IPS-NIHi7 (cell line): ENCODE measurements around the gene EPS15.
"Not testable (repeated sequence)": the region's sequence is repeated elsewhere in the genome, so short reads cannot be mapped to it uniquely, and the experiment has no call there.

Source experiments
- DNase-seq: peaks from one replicate; pipeline ENCODE4 v3.0.0; 2012; ENCODE audit warnings: mixed read lengths; ENCODE audit errors: extremely low spot score

EPS15 gene

DNA sequence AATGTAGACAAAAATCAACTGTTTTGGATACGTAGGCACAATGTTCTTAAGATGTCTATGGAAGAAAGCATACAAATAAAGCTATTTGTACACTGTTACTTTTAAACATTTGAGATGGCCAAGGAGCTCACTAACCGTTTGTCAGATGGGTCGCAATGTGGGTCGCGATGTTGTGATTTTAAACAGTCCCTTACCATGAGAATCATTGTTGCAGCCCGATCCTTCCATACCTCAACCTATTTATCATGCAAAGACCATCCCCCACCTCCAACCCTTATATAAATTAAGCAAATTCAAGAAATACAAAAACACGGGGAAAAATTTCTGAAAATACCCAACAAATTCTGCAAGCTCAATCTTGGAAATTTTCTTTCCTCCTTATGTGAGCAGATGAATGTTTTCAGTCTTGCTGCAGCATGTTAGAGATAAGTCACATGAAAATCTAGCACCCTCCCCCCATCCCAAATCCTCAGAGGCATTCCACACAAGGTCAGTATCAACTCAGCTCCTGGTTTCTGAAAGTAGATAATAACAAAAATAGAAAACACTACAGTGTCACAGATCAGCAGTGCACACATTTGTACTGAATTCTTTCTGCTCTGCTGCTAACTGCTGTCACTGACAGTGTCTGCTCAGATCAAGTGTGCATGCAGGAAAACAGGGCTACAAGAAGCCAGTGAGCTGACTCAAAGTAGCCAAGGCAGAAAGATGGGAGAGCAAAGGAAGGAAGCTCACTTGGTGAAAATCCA lies 95.8 kb downstream of the EPS15 start:
- DNase-seq = peak; percentile 16

DNA sequence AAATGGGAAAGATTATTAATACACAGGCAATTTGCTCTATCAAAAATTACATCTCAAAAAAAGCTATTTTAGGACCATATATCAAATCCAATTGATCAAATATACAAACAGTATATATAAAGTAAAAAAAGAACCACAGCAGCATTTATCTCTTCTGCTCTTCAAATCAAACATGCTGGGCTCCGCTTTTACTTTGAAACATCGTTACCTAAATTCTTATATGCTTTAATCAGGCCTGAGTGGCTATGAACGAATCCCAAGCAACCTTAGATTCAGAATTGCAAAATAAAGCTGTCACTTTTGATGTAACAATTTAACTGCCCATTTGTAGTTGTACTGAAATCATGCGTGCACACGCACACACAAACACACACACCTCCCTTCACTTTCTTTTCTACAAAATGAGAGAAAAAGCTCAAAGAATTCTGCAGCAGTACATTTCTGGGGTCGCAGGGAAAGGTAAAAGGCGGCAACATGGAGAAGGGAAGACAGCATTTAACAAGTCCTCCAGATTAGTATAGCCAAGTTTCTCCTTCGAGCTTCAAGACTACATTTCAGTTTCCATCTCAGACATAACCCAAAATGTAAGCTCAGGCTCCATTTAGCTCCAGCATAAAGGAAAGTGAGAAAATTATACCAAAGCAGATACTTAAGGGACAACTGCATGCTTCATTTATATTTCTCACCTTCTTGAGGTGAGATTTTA lies 96.5 kb downstream of the EPS15 start:
- peak; percentile 11 for DNase-seq

DNA sequence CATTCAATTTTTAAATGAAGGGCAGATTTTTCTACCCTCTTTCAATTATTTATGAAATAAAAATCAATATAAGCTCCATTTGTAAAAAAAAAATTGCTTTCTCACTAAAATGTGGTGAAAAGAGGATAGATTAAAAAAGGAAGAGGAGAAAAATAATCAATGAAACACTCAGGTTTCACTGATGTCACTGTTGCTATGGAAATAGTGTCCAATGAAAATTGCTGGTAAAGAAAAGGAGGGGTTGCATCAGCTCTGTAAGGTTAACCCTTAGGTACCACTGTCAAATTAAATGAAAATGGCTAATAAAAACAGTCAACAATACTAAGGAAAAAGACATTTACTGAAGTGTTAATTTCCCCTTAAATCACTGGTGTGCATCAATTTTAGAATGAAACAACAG lies 97.1 kb downstream of the EPS15 start:
- peak; percentile 70 for DNase-seq

DNA sequence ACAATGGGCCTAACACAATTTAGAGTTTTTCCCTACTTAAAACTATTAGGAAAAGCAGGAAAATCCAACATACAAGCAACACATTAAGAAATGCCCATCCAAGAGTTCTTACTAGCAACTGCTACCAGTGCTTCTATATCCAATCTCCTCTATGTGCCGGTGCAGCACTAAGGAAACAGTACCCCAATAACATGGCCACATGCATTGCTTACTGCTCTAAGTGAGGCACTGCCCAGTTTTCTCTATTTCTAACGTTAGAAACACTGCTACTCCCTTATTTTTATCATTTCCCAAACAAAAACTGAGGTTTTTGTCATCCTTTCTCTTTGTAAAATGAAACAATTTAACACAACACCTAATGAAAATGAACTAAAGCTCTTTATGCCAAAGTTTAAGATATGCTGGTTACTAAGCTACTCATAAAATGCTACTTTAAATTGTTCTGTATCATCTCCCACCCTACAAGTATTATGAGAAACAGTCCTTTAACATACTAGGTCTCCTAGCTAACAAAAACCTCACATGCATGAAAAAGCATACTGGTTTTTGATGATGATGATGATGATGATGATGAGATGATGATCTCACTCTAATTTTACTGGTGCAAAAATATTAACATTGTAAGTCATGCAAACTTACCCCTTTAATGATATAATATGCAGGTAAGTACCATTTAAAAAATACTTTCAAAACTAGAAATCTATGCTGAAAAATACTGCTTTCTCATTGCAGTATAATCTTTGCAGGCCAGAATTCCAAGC lies 98.0 kb downstream of the EPS15 start:
- DNase-seq = no peak

DNA sequence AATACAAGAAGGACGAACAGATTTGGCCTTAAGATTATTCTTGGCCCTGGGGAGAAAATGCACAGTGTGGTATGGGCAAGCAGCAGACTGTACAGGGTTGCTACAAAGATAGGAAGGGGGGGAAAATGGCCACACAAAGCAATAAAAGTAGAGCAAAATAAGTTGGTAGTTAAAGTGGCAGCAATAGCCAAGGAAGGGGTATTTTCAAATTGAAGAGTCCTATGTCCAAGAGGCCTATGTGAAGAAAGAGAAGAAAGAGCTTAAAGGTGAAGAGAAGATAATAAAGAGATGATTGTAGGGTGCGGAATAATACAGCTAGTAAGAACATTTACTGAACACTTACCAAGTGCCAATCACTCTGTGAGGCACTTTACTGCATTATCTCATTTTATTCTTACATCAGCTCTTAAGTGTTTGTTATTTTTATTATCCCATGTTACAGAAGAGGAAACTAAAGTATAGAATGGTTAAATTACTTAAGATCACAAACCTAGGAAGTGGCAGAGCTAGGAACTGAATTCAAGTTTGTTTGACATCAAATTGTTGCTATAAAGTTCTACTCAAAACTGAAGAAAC lies 100.6 kb downstream of the EPS15 start:
- DNase-seq = no peak

DNA sequence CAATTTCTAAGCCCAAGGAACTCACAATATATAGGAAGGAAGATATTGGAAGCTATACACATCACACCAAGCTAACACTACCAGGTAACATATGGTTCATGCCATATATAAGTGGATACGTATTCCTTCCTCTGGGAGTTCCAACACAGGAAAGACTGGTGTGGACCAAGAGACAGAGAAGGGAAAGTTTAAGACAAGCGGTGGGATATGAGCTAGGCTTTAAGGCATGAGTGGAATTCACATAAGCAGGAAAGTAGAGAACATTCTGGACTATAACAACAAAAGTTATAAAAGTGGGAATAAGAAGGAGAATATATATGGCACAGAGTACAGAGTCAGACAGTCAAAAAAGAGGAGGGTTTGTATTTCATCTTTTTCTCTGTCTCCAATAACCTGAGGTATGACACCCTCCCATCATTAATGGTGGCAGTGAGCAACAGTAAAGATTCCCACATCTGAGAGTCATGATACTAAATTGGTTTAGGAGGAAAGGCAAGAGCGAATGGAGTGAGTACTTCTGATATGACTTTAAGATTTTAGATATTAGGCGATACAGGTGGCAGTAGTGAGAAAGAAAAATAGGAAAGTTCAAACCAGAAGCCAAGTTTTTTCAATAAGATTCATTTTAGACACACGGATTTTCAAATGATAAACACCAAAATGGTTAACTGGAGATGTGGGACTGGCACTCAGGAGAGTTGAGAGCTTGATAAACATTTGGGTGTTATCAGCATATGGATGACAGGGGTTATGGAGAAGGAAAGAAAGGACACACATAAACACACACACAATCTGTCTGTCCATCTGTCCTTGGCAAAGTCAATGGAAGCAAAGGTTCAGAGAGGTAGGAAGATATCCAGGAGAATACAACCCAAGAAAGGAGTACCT lies 101.3 kb downstream of the EPS15 start:
- no peak for DNase-seq

DNA sequence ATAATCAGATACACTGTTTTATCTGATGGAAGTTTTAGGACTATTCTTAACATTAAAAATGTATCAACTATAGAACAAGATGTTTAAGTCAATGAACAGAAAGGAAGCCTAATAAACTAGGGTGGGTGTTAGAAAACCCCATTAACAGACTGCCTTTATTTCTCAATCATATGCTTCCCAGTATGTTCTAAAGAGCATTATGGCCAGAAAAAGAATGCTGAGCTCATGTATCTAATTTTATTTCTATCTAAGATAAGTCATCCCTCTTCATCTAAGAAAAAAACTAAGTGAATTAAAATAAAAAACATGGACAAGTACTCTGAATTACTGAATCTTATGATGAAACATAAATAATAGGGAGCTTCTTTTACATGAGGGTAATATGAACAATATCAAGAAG lies 102.2 kb downstream of the EPS15 start:
- DNase-seq = no peak

DNA sequence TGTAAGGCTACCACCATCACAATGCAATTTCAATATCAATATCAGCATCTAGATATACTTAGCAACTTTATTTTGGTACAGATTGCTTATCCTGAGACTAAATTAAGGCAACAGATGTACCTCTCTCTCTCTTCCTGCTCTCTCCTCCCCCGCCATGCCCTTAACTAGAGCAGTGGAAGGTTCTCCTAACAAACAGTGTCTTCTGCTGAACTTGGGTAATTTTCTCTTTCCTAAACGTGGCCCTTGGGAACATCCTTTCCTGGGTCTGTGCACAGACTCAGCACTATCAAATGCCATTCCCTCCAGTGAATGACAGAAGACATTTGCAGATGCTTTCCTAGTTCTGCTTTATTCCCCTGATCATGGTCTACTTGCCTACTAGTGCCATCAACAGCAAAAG lies 103.1 kb downstream of the EPS15 start:
- DNase-seq = no peak

DNA sequence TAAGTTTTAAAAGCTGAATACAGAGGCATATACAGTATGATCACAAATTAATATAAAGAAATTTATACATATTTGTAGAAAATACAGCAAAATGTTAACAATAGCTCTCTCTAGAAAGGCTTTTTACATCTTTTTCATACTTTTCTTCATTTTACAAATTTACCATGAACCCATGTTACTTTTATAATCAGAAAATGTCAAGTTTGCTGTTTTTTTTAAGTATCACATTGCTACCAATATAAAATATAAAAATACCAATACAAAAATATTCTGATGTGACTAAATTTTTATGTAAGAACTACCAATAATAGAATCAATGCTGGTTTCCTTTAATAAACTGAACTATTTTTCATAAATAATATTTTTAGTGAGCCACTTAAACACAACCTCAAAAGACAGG lies 104.3 kb downstream of the EPS15 start:
- DNase-seq = no peak

DNA sequence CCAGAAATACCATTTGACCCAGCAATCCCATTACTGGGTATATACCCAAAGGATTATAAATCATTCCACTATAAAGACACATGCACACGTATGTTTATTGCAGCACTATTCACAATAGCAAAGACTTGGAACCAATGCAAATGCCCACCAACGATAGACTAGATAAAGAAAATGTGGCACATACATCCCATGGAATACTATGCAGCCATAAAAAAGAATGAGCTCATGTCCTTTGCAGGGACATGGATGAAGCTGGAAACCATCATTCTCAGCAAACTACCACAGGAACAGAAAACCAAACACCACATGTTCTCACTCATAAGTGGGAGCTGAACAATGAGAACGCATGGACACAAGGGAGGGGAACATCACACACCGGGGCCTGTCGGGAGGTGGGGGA lies 107.2 kb downstream of the EPS15 start:
- not testable (repeated sequence) for DNase-seq

DNA sequence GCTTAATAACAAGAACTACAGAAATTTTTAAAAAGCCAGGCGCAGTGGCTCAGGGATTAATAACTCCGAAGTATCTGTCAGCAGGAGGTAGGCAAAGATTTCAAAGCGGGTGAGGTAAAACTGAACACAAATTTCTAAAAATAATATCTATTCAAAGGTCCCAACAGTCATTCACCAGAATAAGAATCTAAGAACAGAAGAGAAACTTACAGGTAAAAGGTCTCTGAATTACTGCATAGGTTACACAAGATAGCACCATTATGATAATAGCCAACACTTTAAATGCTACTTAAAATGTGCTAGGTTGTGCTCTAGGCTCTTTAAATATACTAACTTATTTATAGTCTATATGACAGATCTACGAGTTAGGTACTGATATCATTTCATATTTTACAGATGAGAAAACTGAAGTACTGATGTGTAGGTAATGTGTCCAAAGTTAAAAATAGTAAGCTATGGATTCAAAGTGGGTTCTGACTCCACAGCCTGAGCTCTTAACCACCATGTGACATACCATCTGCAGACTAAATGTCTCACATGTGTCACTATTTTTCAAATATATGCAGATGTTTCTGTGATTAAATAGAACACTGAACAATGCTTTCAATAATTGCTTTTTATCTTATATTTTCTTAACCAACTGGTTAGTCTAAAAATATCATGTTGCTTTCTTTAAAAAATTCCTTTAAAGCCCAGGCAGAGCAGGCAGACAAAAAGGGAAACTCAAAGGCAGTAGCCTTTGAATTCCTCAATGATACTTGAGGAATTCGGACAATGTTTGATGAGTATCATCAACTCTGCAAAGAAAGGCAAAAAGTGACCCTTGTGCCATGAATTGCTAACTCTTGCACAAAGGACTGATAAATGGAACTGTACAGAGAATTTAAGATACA lies 108.3 kb downstream of the EPS15 start:
- no peak for DNase-seq

DNA sequence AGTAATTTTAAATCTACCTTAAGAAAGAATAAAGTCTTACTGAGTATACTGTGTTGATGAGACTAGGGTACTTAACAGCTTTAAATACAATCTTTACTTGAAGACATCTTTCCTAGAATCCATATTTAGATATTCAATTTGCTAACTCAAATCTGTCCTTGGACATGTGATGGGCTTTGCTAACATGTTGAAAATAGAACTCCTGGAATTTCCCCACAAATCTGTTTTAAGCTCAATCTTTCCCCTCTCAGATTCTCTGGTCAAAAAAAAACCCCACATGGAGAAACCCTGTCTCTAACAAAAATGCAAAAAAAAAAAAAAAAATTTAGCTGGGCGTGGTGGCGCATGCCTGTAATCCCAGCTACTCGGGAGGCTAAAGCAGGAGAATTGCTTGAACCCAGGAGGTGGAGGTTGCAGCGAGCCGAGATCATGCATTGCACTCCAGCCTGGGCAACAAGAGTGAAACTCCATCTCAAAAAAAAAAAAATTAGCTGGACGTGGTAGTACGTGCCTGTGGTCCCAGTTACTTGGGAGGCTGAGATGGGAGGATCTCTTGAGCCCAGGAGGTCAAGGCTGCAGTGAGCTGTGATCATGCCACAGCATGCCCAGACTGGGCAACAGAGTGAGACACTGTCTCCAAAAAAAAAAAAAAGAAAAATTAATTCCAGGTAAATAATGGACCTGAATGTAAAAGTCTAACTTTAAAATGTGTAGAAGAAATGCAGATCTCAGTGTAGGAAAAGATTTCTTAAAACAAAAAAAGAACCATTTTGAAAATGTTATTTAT lies 109.1 kb downstream of the EPS15 start:
- not testable (repeated sequence) for DNase-seq

DNA sequence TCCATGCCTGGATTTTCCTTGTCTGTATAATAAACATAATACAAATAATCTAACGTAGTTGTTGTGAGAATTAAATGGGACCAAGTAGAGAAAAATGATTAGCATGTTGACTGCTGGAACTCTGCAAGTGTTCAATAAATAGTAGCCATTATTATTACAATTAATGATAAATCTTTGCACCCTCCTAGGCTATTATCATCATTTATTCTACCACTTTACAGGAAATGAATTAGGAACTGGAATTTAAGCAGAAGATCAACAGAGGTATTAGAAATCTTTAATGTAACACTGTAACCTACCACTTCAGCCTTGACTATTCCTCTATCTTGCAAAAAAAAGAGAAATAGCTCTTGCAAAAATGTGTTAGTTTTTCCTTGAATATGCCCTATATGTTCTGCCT lies 126.8 kb downstream of the EPS15 start:
- no peak for DNase-seq

DNA sequence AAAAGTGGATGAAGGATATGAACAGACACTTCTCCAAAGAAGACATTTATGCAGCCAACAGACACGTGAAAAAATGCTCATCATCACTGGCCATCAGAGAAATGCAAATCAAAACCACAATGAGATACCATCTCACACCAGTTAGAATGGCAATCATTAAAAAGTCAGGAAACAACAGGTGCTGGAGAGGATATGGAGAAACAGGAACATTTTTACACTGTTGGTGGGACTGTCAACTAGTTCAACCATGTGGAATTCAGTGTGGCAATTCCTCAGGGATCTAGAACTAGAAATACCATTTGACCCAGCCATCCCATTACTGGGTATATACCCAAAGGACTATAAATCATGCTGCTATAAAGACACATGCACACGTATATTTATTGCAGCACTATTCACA lies 128.4 kb downstream of the EPS15 start:
- DNase-seq = not testable (repeated sequence)

DNA sequence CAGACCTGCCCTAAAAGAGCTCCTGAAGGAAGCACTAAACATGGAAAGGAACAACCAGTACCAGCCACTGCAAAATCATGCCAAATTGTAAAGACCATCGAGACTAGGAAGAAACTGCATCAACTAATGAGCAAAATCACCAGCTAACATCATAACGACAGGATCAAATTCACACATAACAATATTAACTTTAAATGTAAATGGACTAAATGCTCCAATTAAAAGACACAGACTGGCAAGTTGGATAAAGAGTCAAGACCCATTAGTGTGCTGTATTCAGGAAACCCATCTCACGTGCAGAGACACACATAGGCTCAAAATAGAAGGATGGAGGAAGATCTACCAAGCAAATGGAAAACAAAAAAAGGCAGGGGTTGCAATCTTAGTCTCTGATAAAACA lies 131.8 kb downstream of the EPS15 start:
- DNase-seq = not testable (repeated sequence)

DNA sequence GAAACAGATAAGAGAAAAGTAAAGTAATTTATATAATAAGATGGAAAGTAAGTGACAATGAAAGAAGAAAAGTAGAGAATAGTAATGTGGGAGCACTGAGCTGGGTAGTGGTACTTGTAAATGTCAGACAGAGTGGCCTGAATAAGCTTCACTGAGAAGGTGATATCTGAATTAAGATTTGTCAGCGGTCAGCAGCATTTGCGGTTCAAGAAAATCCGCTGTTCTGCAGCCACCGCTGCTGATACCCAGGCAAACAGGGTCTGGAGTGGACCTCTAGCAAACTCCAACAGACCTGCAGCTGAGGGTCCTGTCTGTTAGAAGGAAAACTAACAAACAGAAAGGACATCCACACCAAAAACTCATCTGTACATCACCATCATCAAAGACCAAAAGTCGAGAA lies 132.8 kb downstream of the EPS15 start:
- not testable (repeated sequence) for DNase-seq

DNA sequence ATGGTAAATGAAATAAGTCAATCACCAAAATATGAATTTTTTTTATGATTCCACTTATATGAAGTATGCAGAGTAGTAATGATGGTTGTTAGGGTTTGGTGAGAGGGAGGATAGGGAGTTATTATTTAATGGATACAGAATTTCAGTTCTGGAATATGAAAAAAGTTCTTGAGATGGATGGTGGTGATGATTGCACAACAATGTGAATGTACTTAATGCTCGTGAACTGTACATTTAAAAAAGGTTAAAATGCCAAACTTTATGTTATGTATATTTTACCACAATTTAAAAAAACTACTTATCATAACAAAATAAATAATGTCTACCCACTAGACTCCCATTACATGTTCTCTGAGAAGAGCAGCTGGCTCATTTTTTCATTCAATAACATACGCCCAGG lies 133.3 kb downstream of the EPS15 start:
- no peak for DNase-seq

DNA sequence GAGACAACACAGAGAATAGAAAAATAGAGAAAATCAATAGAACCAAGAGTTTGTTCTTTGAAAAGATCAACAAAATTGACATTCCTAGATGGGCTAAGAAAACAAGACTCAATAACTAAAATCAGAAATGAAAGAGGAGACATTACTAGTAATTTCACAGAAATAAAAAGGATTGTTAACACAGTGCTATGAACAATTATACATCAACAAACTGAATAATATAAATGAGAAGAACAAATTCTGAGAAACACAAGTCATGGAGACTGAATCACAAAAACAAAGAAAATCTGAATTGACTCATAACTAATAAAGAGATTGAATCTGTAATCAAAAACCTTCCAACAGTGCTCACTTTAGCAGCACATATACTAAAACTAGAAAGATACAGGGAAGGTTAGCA lies 137.1 kb downstream of the EPS15 start:
- no peak for DNase-seq

DNA sequence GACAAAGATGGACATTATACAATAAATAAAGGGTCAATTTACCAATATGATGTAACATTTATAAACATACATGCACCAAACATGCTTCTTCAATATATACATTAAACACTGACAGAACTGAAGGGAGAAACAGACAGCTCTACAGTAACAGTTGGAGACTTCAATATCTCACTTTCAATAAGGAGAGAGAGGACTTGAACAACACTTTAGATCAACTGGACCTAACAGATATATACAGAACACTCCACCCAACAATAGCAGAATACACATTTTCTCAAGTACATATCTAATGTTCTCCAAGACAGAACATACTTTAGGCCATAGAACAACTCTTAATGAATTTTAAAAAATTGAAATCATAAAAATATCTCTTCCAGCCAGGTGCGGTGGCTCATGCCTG lies 138.1 kb downstream of the EPS15 start:
- no peak for DNase-seq

DNA sequence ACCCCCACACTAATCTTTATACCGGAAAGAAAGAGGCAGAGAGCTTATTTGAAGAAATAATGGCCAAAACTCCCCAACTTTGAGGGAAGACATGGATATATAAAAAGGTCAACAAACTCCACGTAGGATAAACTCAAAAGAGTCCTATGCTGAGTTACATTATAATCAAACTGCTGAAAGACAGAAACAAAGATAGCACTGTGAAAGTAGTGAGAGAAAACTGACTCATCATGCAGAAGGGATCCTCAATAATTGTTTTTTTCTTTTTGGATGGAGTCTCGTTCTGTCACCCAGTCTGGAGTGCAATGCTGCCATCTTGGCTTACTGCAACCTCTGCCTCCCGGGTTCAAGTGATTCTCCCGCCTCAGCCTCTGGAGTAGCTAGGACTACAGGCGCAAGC lies 140.2 kb downstream of the EPS15 start:
- DNase-seq = no peak
